Activated CD4-positive, alpha-beta T cell treated with anti-CD3 and anti-CD28 coated beads for 36 hours (primary cell): ENCODE results near the gene GRB14. TPM values are rescaled to one million over a fixed set of nuclear protein-coding genes. Genes with fewer than 3 reads are reported as not detected.

Experiments
- ATAC-seq: fragments of 200-7000 bp; cut with Tn5 transposase; one replicate; pipeline ENCODE4 v1.10.0; 2021; ENCODE audit warnings: mild to moderate bottlenecking, moderate library complexity
- CTCF ChIA-PET: fragments of 350-600 bp; sonication (Branson Sonifier 250); formaldehyde crosslinking; loops from one replicate; lab custom pipeline; 2021; ENCODE audit warnings: antibody characterized with exemption; lab: Charles Lee
- POLR2A ChIA-PET: fragments of 350-600 bp; sonication (Branson Sonifier 250); formaldehyde crosslinking; loops from one replicate; lab custom pipeline; 2021; ENCODE audit warnings: antibody characterized with exemption, inconsistent platforms; lab: Charles Lee
- DNase-seq: peaks from one replicate; pipeline ENCODE4 v3.0.0-alpha.2; 2020
- H3K27ac Mint-ChIP-seq: one replicate; pipeline ENCODE4 v1.8.0; 2021; ENCODE audit warnings: mixed read lengths
- H3K27me3 Mint-ChIP-seq: one replicate; pipeline ENCODE4 v1.8.0; 2021; ENCODE audit warnings: mixed read lengths
- H3K36me3 Mint-ChIP-seq: one replicate; pipeline ENCODE4 v1.8.0; 2021; ENCODE audit warnings: low read depth, mixed read lengths
- H3K4me1 Mint-ChIP-seq: one replicate; pipeline ENCODE4 v1.8.0; 2021; ENCODE audit warnings: mixed read lengths
- H3K4me3 Mint-ChIP-seq: one replicate; pipeline ENCODE4 v1.8.0; 2021; ENCODE audit warnings: mild to moderate bottlenecking, moderate library complexity, mixed read lengths
- H3K9me3 Mint-ChIP-seq: one replicate; pipeline ENCODE4 v1.8.0; 2021; ENCODE audit warnings: low read depth, mixed read lengths
- intact Hi-C, 2 experiments: fragments of 100-400 bp; cut with DNase I in 1 of 2; cut with micrococcal nuclease in 1 of 2; formaldehyde crosslinking; loops; one replicate each; pipeline versions ENCODE4 v1.14.2 to v1.15.1; 2022 to 2024; cut with DNase I, micrococcal nuclease
- total RNA-seq, 2 experiments: library from RNA; stranded (reverse); gene quantifications; one replicate each; pipeline ENCODE4 v1.2.3, GENCODE V29; 2021

Gene GRB14
- total RNA-seq: not detected

GRCh38 chr2:164620873-164621763 is at the start of gene GRB14:
Gene GRB14 (minus strand): TSS chr2:164621482. CDS start chr2:164621309, 173 bp downstream.
- ATAC-seq (no peak), DNase-seq (peak; percentile 7)
- POLR2A ChIA-PET: interaction anchor here (0.6 kb wide), 1 partner anchor 19 kb away, joined by 3 read pairs; no protein-coding TSS in a partner anchor
- CTCF ChIA-PET: no interaction called here
- peaks cover 4% of the 10 kb centered on the region for H3K4me1 Mint-ChIP-seq
- H3K27me3 Mint-ChIP-seq: peaks cover 24% of the 10 kb centered on the region
- peak within 1 kb of the TSS; percentile 35 for H3K4me3 Mint-ChIP-seq
- H3K36me3 Mint-ChIP-seq: no peaks in the 10 kb centered on the region
- H3K27ac Mint-ChIP-seq: no peak within 1 kb of the TSS
- no peaks in the 10 kb centered on the region for H3K9me3 Mint-ChIP-seq
- intact Hi-C loops: no loop called here

GRCh38 chr2:164669291-164669690 is 48.0 kb upstream of the GRB14 start:
- ChIA-PET POLR2A (no interaction called here), CTCF (no interaction called here)
- Mint-ChIP-seq H3K27ac (no peak overlapping the region), H3K36me3 (no peaks in the 10 kb centered on the region), H3K4me1 (no peaks in the 10 kb centered on the region), H3K9me3 (no peaks in the 10 kb centered on the region), H3K27me3 (no peaks in the 10 kb centered on the region), H3K4me3 (no peak overlapping the region)
- intact Hi-C loops: no loop called here
- DNase-seq (no peak), ATAC-seq (no peak)

GRCh38 chr2:164667566-164667965 is 46.3 kb upstream of the GRB14 start:
- no peaks in the 10 kb centered on the region for H3K4me1 Mint-ChIP-seq
- CTCF ChIA-PET: no interaction called here

GRCh38 chr2:164664070-164664469 is 42.8 kb upstream of the GRB14 start:
- DNase-seq: no peak
- no peak overlapping the region for H3K4me3 Mint-ChIP-seq
- intact Hi-C loops: no loop called here
- no peaks in the 10 kb centered on the region for H3K27me3 Mint-ChIP-seq
- ATAC-seq: no peak
- ChIA-PET POLR2A (no interaction called here), CTCF (no interaction called here)
- H3K9me3 Mint-ChIP-seq: no peaks in the 10 kb centered on the region
- no peaks in the 10 kb centered on the region for H3K4me1 Mint-ChIP-seq
- no peaks in the 10 kb centered on the region for H3K36me3 Mint-ChIP-seq
- H3K27ac Mint-ChIP-seq: no peak overlapping the region

More at GRCh38 chr2:164667566-164667965, 46.3 kb upstream of the GRB14 start:
- H3K27me3 Mint-ChIP-seq: no peaks in the 10 kb centered on the region
- no peaks in the 10 kb centered on the region for H3K36me3 Mint-ChIP-seq
- no peak overlapping the region for H3K4me3 Mint-ChIP-seq
- intact Hi-C loops: no loop called here
- no peaks in the 10 kb centered on the region for H3K9me3 Mint-ChIP-seq
- no peak overlapping the region for H3K27ac Mint-ChIP-seq
- DNase-seq: no peak
- no peak for ATAC-seq
- POLR2A ChIA-PET: no interaction called here

- Mint-ChIP-seq H3K27me3 (no peaks in the 10 kb centered on the region), H3K9me3 (no peaks in the 10 kb centered on the region), H3K4me1 (no peaks in the 10 kb centered on the region), H3K4me3 (no peak overlapping the region), H3K27ac (no peak overlapping the region), H3K36me3 (no peaks in the 10 kb centered on the region)
- ATAC-seq (no peak), DNase-seq (no peak)
- ChIA-PET CTCF (no interaction called here), POLR2A (no interaction called here)
- intact Hi-C loops: no loop called here
Observed at GRCh38 chr2:164662868-164663631, 41.8 kb upstream of the GRB14 start.

- ATAC-seq: no peak
- H3K4me1 Mint-ChIP-seq: no peaks in the 10 kb centered on the region
- no peak overlapping the region for H3K4me3 Mint-ChIP-seq
- DNase-seq: no peak
- ChIA-PET POLR2A (no interaction called here), CTCF (interaction anchor here (0.6 to 1.1 kb wide), 2 partner anchors 33 to 1404 kb away, joined by 3 to 5 read pairs; no protein-coding TSS in a partner anchor)
- no peaks in the 10 kb centered on the region for H3K9me3 Mint-ChIP-seq
- H3K36me3 Mint-ChIP-seq: no peaks in the 10 kb centered on the region
- H3K27me3 Mint-ChIP-seq: no peaks in the 10 kb centered on the region
- intact Hi-C loops: no loop called here
- no peak overlapping the region for H3K27ac Mint-ChIP-seq
Observed at GRCh38 chr2:164662066-164662465, 40.8 kb upstream of the GRB14 start.

- Mint-ChIP-seq H3K27me3 (no peaks in the 10 kb centered on the region), H3K4me1 (no peaks in the 10 kb centered on the region), H3K9me3 (no peaks in the 10 kb centered on the region), H3K27ac (no peak overlapping the region), H3K4me3 (no peak overlapping the region), H3K36me3 (no peaks in the 10 kb centered on the region)
- ChIA-PET CTCF (interaction anchor here (0.6 to 1.1 kb wide), 2 partner anchors 32 to 1403 kb away, joined by 3 to 5 read pairs; no protein-coding TSS in a partner anchor), POLR2A (no interaction called here)
- intact Hi-C loops: no loop called here
- ATAC-seq (no peak), DNase-seq (no peak)
Observed at GRCh38 chr2:164661349-164661748, 40.1 kb upstream of the GRB14 start.

GRCh38 chr2:164657129-164657528 is 35.8 kb upstream of the GRB14 start:
- Mint-ChIP-seq H3K36me3 (no peaks in the 10 kb centered on the region), H3K4me3 (no peak overlapping the region), H3K27ac (no peak overlapping the region), H3K27me3 (no peaks in the 10 kb centered on the region), H3K9me3 (peaks cover 3% of the 10 kb centered on the region), H3K4me1 (no peaks in the 10 kb centered on the region)
- DNase-seq (no peak), ATAC-seq (no peak)
- ChIA-PET POLR2A (no interaction called here), CTCF (no interaction called here)
- intact Hi-C loops: no loop called here

GRCh38 chr2:164655750-164656149 is 34.5 kb upstream of the GRB14 start:
- Mint-ChIP-seq H3K36me3 (no peaks in the 10 kb centered on the region), H3K27ac (no peak overlapping the region), H3K4me3 (no peak overlapping the region), H3K9me3 (peaks cover 8% of the 10 kb centered on the region), H3K27me3 (no peaks in the 10 kb centered on the region), H3K4me1 (no peaks in the 10 kb centered on the region)
- CTCF ChIA-PET: no interaction called here
- no peak for DNase-seq
- POLR2A ChIA-PET: no interaction called here
- intact Hi-C loops: no loop called here
- ATAC-seq: no peak

- no peaks in the 10 kb centered on the region for H3K4me1 Mint-ChIP-seq
- no peak overlapping the region for H3K27ac Mint-ChIP-seq
- H3K36me3 Mint-ChIP-seq: no peaks in the 10 kb centered on the region
- H3K9me3 Mint-ChIP-seq: peaks cover 12% of the 10 kb centered on the region
- H3K27me3 Mint-ChIP-seq: no peaks in the 10 kb centered on the region
- ATAC-seq (no peak), DNase-seq (no peak)
- intact Hi-C loops: no loop called here
- CTCF ChIA-PET: no interaction called here
- POLR2A ChIA-PET: no interaction called here
- no peak overlapping the region for H3K4me3 Mint-ChIP-seq
Observed at GRCh38 chr2:164655336-164655735, 34.1 kb upstream of the GRB14 start.

- Mint-ChIP-seq H3K27me3 (no peaks in the 10 kb centered on the region), H3K36me3 (no peaks in the 10 kb centered on the region), H3K27ac (no peak overlapping the region), H3K4me3 (no peak overlapping the region), H3K4me1 (no peaks in the 10 kb centered on the region), H3K9me3 (peaks cover 24% of the 10 kb centered on the region)
- DNase-seq (no peak), ATAC-seq (no peak)
- ChIA-PET CTCF (no interaction called here), POLR2A (no interaction called here)
- intact Hi-C loops: no loop called here
Observed at GRCh38 chr2:164651361-164651760, 30.1 kb upstream of the GRB14 start.
